Activated CD4-positive, alpha-beta T cell treated with anti-CD3 and anti-CD28 coated beads for 1 hour (primary cell): ENCODE measurements around the gene IL19.

Experiments used
- DNase-seq: peaks from one replicate; pipeline ENCODE4 v3.0.0-alpha.2; 2020

The IL19 gene

DNA sequence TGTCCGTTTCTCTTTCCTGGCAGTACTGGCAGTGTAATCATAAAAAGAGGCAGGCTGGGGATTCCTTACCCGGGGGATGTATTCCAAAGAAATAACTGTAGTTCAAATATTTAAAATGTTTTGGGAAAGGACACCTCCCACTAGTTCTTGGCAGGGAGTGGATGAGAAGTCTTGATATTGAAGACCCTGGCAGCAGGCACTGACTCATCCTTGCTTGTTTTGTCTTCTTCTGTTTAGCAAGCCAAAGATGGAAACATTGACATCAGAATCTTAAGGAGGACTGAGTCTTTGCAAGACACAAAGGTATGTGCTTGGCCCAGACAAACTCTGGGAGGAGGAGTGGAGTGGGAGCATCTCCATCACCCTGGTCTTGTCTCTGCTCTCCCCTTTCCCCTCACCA is 95.5 kb downstream of the IL19 start:
- DNase-seq, result no peak

- DNase-seq, result no peak
Observed at GRCh38 chr1:206867239-206867638, 96.7 kb downstream of the IL19 start.

DNA sequence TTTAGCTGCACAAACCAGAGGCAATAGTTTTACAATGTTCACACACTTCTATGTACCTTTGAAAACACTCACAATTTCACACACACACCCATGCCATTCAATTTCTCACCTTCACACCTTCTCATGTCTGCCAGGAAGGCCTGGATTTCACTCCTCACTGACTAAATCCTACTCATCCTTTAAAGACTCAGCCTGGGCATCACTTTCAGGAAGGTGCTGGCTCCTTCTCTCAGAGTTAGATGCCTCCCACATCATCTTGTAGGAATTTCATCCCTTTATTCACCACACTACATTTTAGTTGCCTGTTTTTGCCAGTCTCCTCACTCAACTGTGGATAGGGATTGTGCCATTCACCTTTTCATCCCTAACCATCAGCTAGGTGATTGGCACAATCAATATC is 97.1 kb downstream of the IL19 start:
- no peak for DNase-seq

- DNase-seq, result no peak
Observed at GRCh38 chr1:206868264-206868663, 97.7 kb downstream of the IL19 start.

- DNase-seq, result no peak
Observed at GRCh38 chr1:206872139-206872538, 101.6 kb downstream of the IL19 start.

GRCh38 chr1:206873603-206874188 is 103.1 kb downstream of the IL19 start:
- no peak for DNase-seq

- no peak for DNase-seq
Observed at GRCh38 chr1:206875752-206876377, 105.3 kb downstream of the IL19 start.

- DNase-seq, result no peak
Observed at GRCh38 chr1:206878456-206878855, 107.9 kb downstream of the IL19 start.

GRCh38 chr1:206880314-206880713 is 109.7 kb downstream of the IL19 start:
- no peak for DNase-seq

DNA sequence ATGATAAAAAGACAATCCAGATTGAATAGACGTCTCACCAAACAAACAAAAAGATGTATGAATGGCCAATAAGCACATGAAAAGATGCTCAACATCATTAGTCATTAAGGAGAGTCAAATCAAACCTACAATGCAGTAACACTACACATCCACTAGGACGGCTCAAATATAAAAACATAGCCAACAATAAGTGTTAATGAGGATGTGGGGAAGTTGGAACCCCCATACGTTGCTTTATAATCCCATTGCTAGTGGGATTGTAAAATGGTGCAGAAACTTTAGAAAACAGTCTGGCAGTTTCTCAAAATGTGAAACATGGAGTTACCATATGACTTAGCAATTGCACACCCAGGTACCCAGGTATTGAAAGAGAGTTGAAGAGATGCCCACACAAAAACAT is 112.0 kb downstream of the IL19 start:
- DNase-seq, result no peak

DNA sequence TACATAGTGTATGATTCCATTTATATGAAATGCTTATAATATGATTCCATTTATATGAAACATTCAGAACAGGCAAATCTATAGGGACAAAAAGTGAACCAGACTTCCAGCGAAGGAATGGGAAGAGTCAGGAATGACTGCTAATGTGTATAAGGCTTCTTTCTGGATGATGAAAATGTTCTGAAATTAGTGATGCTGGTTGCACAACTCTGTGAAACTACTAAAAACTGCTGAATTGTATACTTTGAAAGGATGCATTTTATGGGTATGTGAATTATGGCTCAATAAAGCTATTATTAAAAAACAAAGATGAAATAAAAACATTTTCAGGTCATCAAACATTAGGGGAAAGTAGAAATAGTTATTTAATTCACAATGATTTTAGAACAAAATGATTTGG is 112.6 kb downstream of the IL19 start:
- DNase-seq, result no peak

DNA sequence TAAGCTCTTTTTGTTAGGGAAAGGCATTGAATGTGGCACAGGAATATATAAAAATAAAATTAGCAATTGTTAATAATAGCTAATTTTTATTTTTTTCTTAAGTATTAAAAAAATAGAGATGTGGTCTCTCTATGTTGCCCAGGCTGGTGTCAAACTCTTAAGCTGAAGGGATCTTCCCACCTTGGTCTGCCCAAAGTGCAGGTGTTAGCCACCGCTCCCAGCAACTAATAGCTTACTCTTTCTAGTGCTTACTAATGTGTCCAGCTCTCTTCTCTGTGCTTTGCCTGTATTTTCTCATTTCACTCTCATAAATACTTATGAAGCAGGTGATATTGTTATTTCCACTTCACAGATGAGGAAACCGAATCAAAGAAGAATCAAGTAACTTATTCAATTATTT is 113.3 kb downstream of the IL19 start:
- no peak for DNase-seq

- DNase-seq, result no peak
Observed at GRCh38 chr1:206885341-206886060, 114.9 kb downstream of the IL19 start.

DNA sequence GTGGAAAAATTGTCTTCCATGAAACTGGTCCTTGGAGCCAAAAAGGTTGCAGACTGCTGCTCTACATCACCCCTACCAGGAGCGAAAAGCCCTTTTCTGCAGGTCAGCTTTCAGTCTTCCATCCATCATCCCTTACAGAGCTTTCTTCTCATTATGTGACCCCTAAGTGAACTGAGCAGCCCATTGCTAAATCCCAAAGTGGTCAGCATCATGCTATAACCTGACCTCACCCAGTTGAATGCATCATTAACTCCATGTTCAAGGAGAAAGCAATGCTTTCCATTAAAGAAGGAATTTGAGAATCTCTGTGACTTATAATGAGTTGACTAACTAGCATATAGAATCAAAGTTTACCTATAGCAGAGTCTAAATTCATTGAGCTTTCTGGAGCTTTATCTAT is 116.3 kb downstream of the IL19 start:
- DNase-seq, result no peak

- DNase-seq, result no peak
Observed at GRCh38 chr1:206887701-206888100, 117.1 kb downstream of the IL19 start.

- DNase-seq, result no peak
Observed at GRCh38 chr1:206890125-206891060, 119.8 kb downstream of the IL19 start.

- no peak for DNase-seq
Observed at GRCh38 chr1:206891412-206891811, 120.8 kb downstream of the IL19 start.
